Left forelimb (tissue), 1 donor: ENCODE measurements around the gene OR4C5.
"Not testable (repeated sequence)": the region's sequence is repeated elsewhere in the genome, so short reads cannot be mapped to it uniquely, and the experiment has no call there.

ENCODE experiments used
- DNase-seq: peaks from one replicate; pipeline ENCODE4 v3.0.0-alpha.2; 2018; ENCODE audit warnings: low spot score

OR4C5 gene

GRCh38 chr11:48366365-48366764, at the start of gene OR4C5:
OR4C5 (minus strand) TSS chr11:48366465; CDS start chr11:48366465, 0 bp downstream.
- DNase-seq = no peak

DNA sequence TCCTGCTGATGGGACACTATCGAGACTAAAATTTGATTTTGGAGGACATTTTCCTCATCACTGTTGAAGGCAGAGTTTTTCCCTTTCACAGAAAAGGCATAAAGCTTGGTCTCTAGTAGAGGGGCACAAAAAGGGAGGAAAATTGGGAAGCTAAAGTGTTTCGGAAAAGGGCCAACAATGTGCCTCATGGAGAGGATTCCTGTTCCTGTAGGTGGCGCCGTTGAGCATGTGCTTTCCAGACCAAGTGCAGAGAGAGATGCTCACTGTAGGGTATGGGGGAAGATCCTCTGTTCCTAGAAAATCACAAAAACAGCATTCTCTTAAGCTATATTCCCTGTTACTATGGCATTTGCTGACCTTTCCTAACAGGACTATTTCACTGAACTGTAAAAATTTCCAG, 18.4 kb upstream of the OR4C5 start:
- DNase-seq = no peak

DNA sequence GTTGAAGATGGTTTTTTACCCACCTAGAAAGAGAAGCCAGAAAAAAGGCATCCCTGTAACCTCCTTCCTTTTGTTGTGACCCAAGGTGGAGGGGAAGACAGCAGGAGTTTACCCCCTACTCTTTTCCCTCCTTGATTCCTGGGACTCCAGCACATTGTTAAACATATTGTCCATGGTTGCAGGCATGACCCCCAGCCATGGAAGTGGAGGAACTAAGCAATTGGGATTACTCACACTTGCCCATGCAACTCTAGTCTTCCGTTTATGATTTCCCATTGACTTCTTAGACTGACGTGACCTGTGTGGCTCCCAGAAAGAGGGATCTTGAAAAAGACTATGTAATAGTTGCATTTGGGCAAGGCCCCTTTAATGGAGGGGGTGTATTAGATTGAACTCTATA, 17.9 kb upstream of the OR4C5 start:
- DNase-seq = not testable (repeated sequence)

GRCh38 chr11:48361289-48361688, 5.0 kb downstream of the OR4C5 start:
- not testable (repeated sequence) for DNase-seq

DNA sequence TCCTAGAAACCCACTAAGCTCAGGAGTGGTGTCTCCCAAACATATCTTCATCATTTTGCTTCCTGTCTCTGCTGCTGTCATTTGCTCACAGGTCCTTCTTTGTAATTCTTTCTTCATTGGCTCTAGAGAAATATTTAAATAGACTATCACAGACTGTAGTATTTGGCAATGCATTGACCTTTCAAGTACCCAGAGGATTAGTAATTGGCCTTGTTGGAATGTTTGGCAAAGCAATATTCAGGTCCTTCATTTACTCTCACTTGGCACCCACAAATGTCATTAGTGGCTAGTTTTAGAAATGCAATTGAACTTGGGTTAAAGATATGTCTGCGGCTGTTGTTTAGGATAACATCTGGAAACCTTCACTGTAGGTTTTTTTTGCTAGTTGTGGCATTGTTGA, 11.6 kb downstream of the OR4C5 start:
- no peak for DNase-seq

DNA sequence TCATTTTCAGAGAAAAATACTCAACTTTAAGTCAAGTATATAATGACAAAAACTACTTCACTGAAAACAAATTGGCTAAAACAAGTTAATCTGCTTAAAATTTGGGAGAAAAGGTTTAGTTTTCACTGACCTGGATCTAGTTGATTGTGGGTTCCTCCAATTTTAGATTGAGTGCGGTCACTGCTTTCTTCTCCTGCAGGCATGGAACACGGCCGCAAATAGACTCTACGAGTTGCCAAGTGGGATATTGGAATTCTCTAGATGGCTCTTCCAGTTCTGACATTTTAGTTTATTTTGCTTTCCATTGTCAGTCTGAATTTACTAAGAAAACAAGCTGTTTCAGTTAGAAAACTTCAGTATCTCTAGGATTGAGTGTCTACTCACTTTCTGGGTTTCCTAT, 12.3 kb downstream of the OR4C5 start:
- DNase-seq = no peak

DNA sequence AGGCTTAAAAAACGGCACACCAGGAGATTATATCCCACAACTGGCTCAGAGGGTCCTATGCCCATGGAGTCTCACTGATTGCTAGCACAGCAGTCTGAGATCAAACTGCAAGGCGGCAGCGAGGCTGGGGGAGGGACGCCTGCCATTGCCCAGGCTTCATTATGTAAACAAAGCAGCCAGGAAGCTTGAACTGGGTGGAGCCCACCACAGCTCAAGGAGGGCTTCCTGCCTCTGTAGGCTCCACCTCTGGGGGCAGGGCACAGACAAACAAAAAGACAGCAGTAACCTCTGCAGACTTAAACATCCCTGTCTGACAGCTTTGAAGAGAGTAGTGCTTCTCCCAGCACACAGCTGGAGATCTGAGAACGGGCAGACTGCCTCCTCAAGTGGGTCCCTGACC, 20.0 kb downstream of the OR4C5 start:
- DNase-seq = not testable (repeated sequence)

GRCh38 chr11:48342505-48342904, 23.8 kb downstream of the OR4C5 start:
- not testable (repeated sequence) for DNase-seq

DNA sequence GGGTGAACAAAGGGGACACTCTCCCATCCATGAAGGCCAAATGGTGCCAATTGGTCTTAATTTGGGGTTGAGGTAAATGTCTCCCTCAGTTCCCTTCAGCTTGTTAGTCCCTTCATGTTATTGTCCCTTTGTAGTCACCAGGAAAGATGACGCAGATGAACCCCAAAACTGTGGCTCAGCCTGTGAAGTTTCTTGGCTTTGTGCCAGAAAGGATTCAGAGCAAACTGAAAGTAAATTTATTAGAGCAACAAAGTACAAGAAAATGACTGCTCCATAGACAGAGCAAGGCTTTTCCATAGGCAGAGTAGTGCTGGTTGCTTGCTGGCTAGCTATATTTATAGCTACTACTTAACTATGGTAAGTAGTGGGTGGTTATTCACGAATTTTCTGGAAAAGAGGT, 24.8 kb downstream of the OR4C5 start:
- DNase-seq = no peak

- not testable (repeated sequence) for DNase-seq
Observed at GRCh38 chr11:48324620-48325019, 41.6 kb downstream of the OR4C5 start, which contains the start of gene OR4C3. OR4C3 (plus strand) TSS chr11:48324920; CDS start chr11:48325022, 102 bp downstream.

GRCh38 chr11:48319813-48320212, 46.5 kb downstream of the OR4C5 start:
- DNase-seq = not testable (repeated sequence)
